ENCODE data around the gene LMO7. TPM values are rescaled to one million over a fixed set of nuclear protein-coding genes. Genes with fewer than 3 reads are reported as not detected.
A peak's percentile ranks its signal among the peaks of the same experiment; 100 is the strongest.

Gene LMO7
- total and polyA plus RNA-seq, 2 donors from 2014 or later = 44.0 to 138 TPM

GRCh38 chr13:75715601-75716523 is 79.7 kb downstream of the LMO7 start:
- DNase-seq (peak in 2 of 5 donors; percentile 37 to 49), FAIRE-seq (no peak)
- Histone ChIP-seq H3K27me3 (ENCODE audit: control insufficient read depth, insufficient read depth, low read length) (no peaks in the 10 kb centered on the region), H3K27ac (ENCODE audit: low read depth in 2 of 2, low read length in 2 of 2) (no peak overlapping the region), H3K36me3 (ENCODE audit: control insufficient read depth in 2 of 3, insufficient read depth in 3 of 3, low read length in 3 of 3) (peaks cover 0 to 4% (median 0%) of the 10 kb centered on the region in 3 donors), H3K9me3 (ENCODE audit: control insufficient read depth in 2 of 3, insufficient read depth in 1 of 3, low read length in 3 of 3) (no peaks in the 10 kb centered on the region), H3K9ac (ENCODE audit: low read length in 3 of 3) (no peak overlapping the region), H3K4me3 (ENCODE audit: low read length in 3 of 3) (no peak overlapping the region), H3K4me1 (ENCODE audit: control insufficient read depth in 2 of 3, insufficient read depth in 2 of 3, low read depth in 1 of 3, low read length in 3 of 3) (no peaks in the 10 kb centered on the region)
- intact Hi-C loops (cut with DNase I) = no loop called here
- no peak for TF ChIP-seq CTCF (IDR thresholded peaks at IDR 0.05; ENCODE audit: borderline replicate concordance, extremely low read depth, insufficient read depth)

GRCh38 chr13:75717525-75717924 is 81.4 kb downstream of the LMO7 start:
- no peak overlapping the region for H3K27ac ChIP-seq (ENCODE audit: low read depth in 2 of 2, low read length in 2 of 2)
- no peak for FAIRE-seq
- intact Hi-C loops (cut with DNase I) = no loop called here

GRCh38 chr13:75721307-75721706 is 85.2 kb downstream of the LMO7 start:
- H3K4me3 ChIP-seq (ENCODE audit: low read length in 3 of 3) = no peak overlapping the region
- peaks cover 0 to 10% (median 9%) of the 10 kb centered on the region in 3 donors for H3K4me1 ChIP-seq (ENCODE audit: control insufficient read depth in 2 of 3, insufficient read depth in 2 of 3, low read depth in 1 of 3, low read length in 3 of 3)
- no peak for DNase-seq
- FAIRE-seq = no peak
- no peak for TF ChIP-seq CTCF (IDR thresholded peaks at IDR 0.05; ENCODE audit: borderline replicate concordance, extremely low read depth, insufficient read depth)
- no peaks in the 10 kb centered on the region for H3K9me3 ChIP-seq (ENCODE audit: control insufficient read depth in 2 of 3, insufficient read depth in 1 of 3, low read length in 3 of 3)
- intact Hi-C loops (cut with DNase I) = no loop called here
- peaks cover 0 to 4% (median 0%) of the 10 kb centered on the region in 3 donors for H3K36me3 ChIP-seq (ENCODE audit: control insufficient read depth in 2 of 3, insufficient read depth in 3 of 3, low read length in 3 of 3)
- H3K9ac ChIP-seq (ENCODE audit: low read length in 3 of 3) = no peak overlapping the region
- no peak overlapping the region for H3K27ac ChIP-seq (ENCODE audit: low read depth in 2 of 2, low read length in 2 of 2)
- no peaks in the 10 kb centered on the region for H3K27me3 ChIP-seq (ENCODE audit: control insufficient read depth, insufficient read depth, low read length)

More at GRCh38 chr13:75717525-75717924, 81.4 kb downstream of the LMO7 start:
- Histone ChIP-seq H3K9me3 (ENCODE audit: control insufficient read depth in 2 of 3, insufficient read depth in 1 of 3, low read length in 3 of 3) (no peaks in the 10 kb centered on the region), H3K9ac (ENCODE audit: low read length in 3 of 3) (no peak overlapping the region), H3K36me3 (ENCODE audit: control insufficient read depth in 2 of 3, insufficient read depth in 3 of 3, low read length in 3 of 3) (peaks cover 0 to 4% (median 0%) of the 10 kb centered on the region in 3 donors), H3K4me1 (ENCODE audit: control insufficient read depth in 2 of 3, insufficient read depth in 2 of 3, low read depth in 1 of 3, low read length in 3 of 3) (no peaks in the 10 kb centered on the region), H3K4me3 (ENCODE audit: low read length in 3 of 3) (no peak overlapping the region), H3K27me3 (ENCODE audit: control insufficient read depth, insufficient read depth, low read length) (no peaks in the 10 kb centered on the region)
- peak in 3 of 5 donors; percentile 18 to 45 (median 24) for DNase-seq
- no peak for TF ChIP-seq CTCF (IDR thresholded peaks at IDR 0.05; ENCODE audit: borderline replicate concordance, extremely low read depth, insufficient read depth)
